OCI-LY1 (cell line): Measurements from ENCODE around the gene IL17F.

Source experiments
- H2AFZ ChIP-seq: fragments of 200-600 bp; sonication (generic), shearing (Covaris generic); 2 replicates; pipeline ENCODE4 v1.6.0; 2014; ENCODE audit warnings: antibody characterized with exemption, mild to moderate bottlenecking, low read length
- H3F3A ChIP-seq: fragments of 200-600 bp; sonication (generic), shearing (Covaris generic); 2 replicates; pipeline ENCODE4 v1.6.0; 2014; ENCODE audit warnings: mild to moderate bottlenecking, antibody characterized with exemption, low read length, moderate library complexity; ENCODE audit not compliant: insufficient read depth
- H3K27ac ChIP-seq: fragments of 200-600 bp; sonication (generic); 2 replicates; pipeline ENCODE4 v1.5.1; 2014; ENCODE audit warnings: low read length, mixed run types, mild to moderate bottlenecking, low read depth; ENCODE audit not compliant: poor library complexity, severe bottlenecking
- H3K27me3 ChIP-seq: fragments of 200-600 bp; sonication (generic); 2 replicates; pipeline ENCODE4 v1.6.0; 2014; ENCODE audit warnings: antibody characterized with exemption, mild to moderate bottlenecking, low read length, moderate library complexity; ENCODE audit not compliant: insufficient read depth
- H3K36me3 ChIP-seq: fragments of 200-600 bp; sonication (generic); 2 replicates; pipeline ENCODE4 v1.6.1; 2014; ENCODE audit warnings: mild to moderate bottlenecking, antibody characterized with exemption, low read length, moderate library complexity, mixed read lengths; ENCODE audit not compliant: insufficient read depth
- H3K4me1 ChIP-seq: fragments of 200-600 bp; sonication (generic); 2 replicates; pipeline ENCODE4 v1.5.1; 2014; ENCODE audit warnings: mild to moderate bottlenecking, low read length, moderate library complexity; ENCODE audit not compliant: insufficient read depth, severe bottlenecking
- H3K4me2 ChIP-seq: fragments of 200-600 bp; sonication (generic), shearing (Covaris generic); 2 replicates; pipeline ENCODE4 v1.6.1; 2014; ENCODE audit warnings: low read length
- H3K4me3 ChIP-seq: fragments of 200-600 bp; sonication (generic); 2 replicates; pipeline ENCODE4 v1.5.1; 2014; ENCODE audit warnings: low read length, low read depth, mild to moderate bottlenecking, mixed read lengths; ENCODE audit not compliant: poor library complexity, severe bottlenecking
- H3K79me2 ChIP-seq: fragments of 200-600 bp; shearing (Covaris generic); 2 replicates; pipeline ENCODE4 v1.6.1; 2016; ENCODE audit warnings: mixed run types, low read length, mixed read lengths; ENCODE audit not compliant: insufficient read depth
- H3K9ac ChIP-seq: fragments of 200-600 bp; sonication (generic), shearing (Covaris generic); 2 replicates; pipeline ENCODE4 v1.6.1; 2014; ENCODE audit warnings: mild to moderate bottlenecking, low read length, mixed read lengths
- H3K9me2 ChIP-seq: fragments of 200-600 bp; sonication (generic), shearing (Covaris generic); 2 replicates; pipeline ENCODE4 v1.6.1; 2014; ENCODE audit warnings: low read depth, mild to moderate bottlenecking, low read length, mixed read lengths
- H3K9me3 ChIP-seq: fragments of 200-600 bp; shearing (Covaris generic); 2 replicates; pipeline ENCODE4 v1.6.1; 2014; ENCODE audit warnings: low read length, mixed read lengths
- H4K20me1 ChIP-seq: fragments of 200-600 bp; sonication (generic), shearing (Covaris generic); 2 replicates; pipeline ENCODE4 v1.6.0; 2016; ENCODE audit warnings: mild to moderate bottlenecking, low read length; ENCODE audit not compliant: insufficient read depth
- EZH2 ChIP-seq: fragments of 200-600 bp; sonication (generic), shearing (Covaris generic); IDR thresholded peaks from 2 replicates; pipeline ENCODE4 v1.8.0; 2017; ENCODE audit warnings: borderline replicate concordance, mixed run types, mild to moderate bottlenecking, antibody characterized with exemption, low read length, moderate library complexity, mixed read lengths
- TF ChIP-seq, protein P1 (sequence below): fragments of 200-600 bp; sonication (generic), shearing (Covaris generic); IDR thresholded peaks from 2 replicates; pipeline ENCODE4 v1.5.1; 2017; ENCODE audit warnings: mild to moderate bottlenecking, antibody characterized with exemption, low read length, moderate library complexity, mixed read lengths

IL17F gene

DNA sequence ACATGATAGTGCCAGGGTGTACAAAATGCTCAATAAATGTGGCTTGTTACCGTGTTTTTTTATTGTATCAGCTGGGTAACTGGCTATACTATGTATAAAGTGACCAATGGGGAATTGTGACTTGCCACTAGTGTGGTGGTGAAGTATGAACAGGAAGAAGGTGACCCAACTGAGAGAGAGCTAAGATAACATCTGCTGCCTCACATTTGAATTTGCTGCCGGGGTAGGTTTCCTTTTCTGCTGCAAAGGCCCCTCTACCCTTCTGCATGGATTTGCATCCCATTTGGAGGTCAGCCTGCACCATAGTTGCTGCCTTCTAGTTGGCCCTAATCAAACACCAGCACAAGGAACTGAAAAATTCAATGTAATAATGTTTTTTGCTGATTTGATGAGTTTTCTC, 34.1 kb downstream of the IL17F start:
- no peak overlapping the region for H3K9ac ChIP-seq
- no peak overlapping the region for H2AFZ ChIP-seq
- no peaks in the 10 kb centered on the region for H3K27me3 ChIP-seq
- no peak overlapping the region for H3K4me3 ChIP-seq
- TF ChIP-seq, protein P1, sequence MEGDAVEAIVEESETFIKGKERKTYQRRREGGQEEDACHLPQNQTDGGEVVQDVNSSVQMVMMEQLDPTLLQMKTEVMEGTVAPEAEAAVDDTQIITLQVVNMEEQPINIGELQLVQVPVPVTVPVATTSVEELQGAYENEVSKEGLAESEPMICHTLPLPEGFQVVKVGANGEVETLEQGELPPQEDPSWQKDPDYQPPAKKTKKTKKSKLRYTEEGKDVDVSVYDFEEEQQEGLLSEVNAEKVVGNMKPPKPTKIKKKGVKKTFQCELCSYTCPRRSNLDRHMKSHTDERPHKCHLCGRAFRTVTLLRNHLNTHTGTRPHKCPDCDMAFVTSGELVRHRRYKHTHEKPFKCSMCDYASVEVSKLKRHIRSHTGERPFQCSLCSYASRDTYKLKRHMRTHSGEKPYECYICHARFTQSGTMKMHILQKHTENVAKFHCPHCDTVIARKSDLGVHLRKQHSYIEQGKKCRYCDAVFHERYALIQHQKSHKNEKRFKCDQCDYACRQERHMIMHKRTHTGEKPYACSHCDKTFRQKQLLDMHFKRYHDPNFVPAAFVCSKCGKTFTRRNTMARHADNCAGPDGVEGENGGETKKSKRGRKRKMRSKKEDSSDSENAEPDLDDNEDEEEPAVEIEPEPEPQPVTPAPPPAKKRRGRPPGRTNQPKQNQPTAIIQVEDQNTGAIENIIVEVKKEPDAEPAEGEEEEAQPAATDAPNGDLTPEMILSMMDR, result no peak
- TF ChIP-seq EZH2, result no peak
- H3K4me1 ChIP-seq, result no peaks in the 10 kb centered on the region
- no peaks in the 10 kb centered on the region for H3K79me2 ChIP-seq
- no peaks in the 10 kb centered on the region for H3K36me3 ChIP-seq
- H3K9me3 ChIP-seq, result no peaks in the 10 kb centered on the region
- H3K9me2 ChIP-seq, result no peaks in the 10 kb centered on the region
- no peak overlapping the region for H3K4me2 ChIP-seq
- no peaks in the 10 kb centered on the region for H4K20me1 ChIP-seq
- H3F3A ChIP-seq, result no peaks in the 10 kb centered on the region
- no peak overlapping the region for H3K27ac ChIP-seq

DNA sequence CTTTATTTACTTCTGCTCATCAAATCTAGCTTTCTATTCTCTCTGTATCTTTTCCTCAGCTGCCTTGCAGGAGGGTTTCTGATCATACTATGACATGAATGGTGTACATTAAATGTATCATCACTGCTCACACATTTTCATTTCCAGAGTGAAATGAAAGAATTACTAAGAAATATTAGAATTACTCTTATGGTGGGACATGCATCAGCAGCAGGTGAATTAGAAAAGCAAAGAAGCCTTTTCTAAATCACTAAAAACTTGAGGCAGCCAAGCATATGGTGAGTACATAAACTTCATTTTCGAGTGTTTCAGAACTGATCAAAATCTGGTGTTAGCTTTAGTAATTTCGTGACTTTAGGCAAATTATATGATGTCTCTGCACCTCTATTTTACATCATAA, 34.5 kb downstream of the IL17F start:
- no peak overlapping the region for H3K4me3 ChIP-seq
- no peaks in the 10 kb centered on the region for H4K20me1 ChIP-seq
- no peak overlapping the region for H3K4me2 ChIP-seq
- H3K27me3 ChIP-seq, result no peaks in the 10 kb centered on the region
- H3K27ac ChIP-seq, result no peak overlapping the region
- TF ChIP-seq EZH2, result no peak
- TF ChIP-seq, protein P1, result no peak
- H2AFZ ChIP-seq, result no peak overlapping the region
- H3K9ac ChIP-seq, result no peak overlapping the region
- H3K79me2 ChIP-seq, result no peaks in the 10 kb centered on the region
- H3K4me1 ChIP-seq, result no peaks in the 10 kb centered on the region
- no peaks in the 10 kb centered on the region for H3K36me3 ChIP-seq
- no peaks in the 10 kb centered on the region for H3K9me2 ChIP-seq
- H3F3A ChIP-seq, result no peaks in the 10 kb centered on the region
- no peaks in the 10 kb centered on the region for H3K9me3 ChIP-seq

DNA sequence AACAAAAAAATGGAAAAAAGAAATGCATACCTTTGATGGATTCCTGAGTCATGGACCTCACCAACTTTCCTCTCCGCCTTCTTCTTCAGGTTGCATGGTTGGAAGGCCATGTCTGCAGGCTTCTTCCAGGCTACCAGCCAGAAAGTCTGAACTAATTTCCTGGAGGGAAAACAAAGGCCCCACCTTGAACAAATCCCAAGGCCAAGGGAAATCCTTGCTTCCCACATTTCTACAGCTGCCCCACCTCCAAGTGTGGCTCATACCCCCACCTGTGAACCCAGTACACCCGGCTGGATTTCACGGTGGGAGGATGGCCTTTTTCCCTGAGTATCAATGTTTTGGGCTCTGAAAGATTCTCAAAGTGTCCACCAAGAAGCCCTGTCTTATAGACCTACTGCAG, 35.7 kb downstream of the IL17F start:
- no peaks in the 10 kb centered on the region for H3K9me3 ChIP-seq

More for the DNA sequence above, 35.7 kb downstream of the IL17F start:
- Histone ChIP-seq H3K4me2 (no peak overlapping the region), H3K9me2 (no peaks in the 10 kb centered on the region), H3K27ac (no peak overlapping the region), H2AFZ (no peak overlapping the region), H3K9ac (no peak overlapping the region), H3F3A (no peaks in the 10 kb centered on the region), H3K4me1 (no peaks in the 10 kb centered on the region), H3K4me3 (no peak overlapping the region), H3K27me3 (no peaks in the 10 kb centered on the region), H3K36me3 (no peaks in the 10 kb centered on the region), H3K79me2 (no peaks in the 10 kb centered on the region), H4K20me1 (no peaks in the 10 kb centered on the region)
- TF ChIP-seq, protein P1, result no peak
- no peak for TF ChIP-seq EZH2
